Measurements from ENCODE around the gene NRIP3.

GRCh38 chr11:9013373-9013772 lies 9.6 kb upstream of the NRIP3 start:
- TF ChIP-seq POLR2A (IDR thresholded peaks at IDR 0.05) (no peak), CTCF (IDR thresholded peaks at IDR 0.05) (no peak)

Measured in heart left ventricle (tissue), 13 donors.